LNCAP (cell line): ENCODE measurements around the gene ULK1.

Source experiments
- CTCF ChIP-seq: fragments of 450-650 bp; IDR thresholded peaks from 2 replicates; pipeline ENCODE4 v1.5.1; 2017; ENCODE audit warnings: mild to moderate bottlenecking

ULK1 gene

GRCh38 chr12:131921866-131922769 is 27.7 kb downstream of the ULK1 start:
- no peak for TF ChIP-seq CTCF

GRCh38 chr12:131922772-131923171 is 28.4 kb downstream of the ULK1 start:
- TF ChIP-seq CTCF, result no peak

- no peak for TF ChIP-seq CTCF
These were observed 28.8 kb downstream of the ULK1 start for GRCh38 chr12:131923260-131923659.

GRCh38 chr12:131927110-131928079 is 33.0 kb downstream of the ULK1 start:
- no peak for TF ChIP-seq CTCF

GRCh38 chr12:131928080-131928710 is 33.8 kb downstream of the ULK1 start:
- no peak for TF ChIP-seq CTCF

GRCh38 chr12:131928711-131929580 is 34.5 kb downstream of the ULK1 start, which contains the start of gene PUS1:
Gene PUS1 (plus strand): TSS chr12:131929276. CDS start chr12:131929723, 447 bp downstream.
- no peak for TF ChIP-seq CTCF
